SK-N-MC (cell line): ENCODE measurements around the gene SLC6A15.

Experiments
- EZH2 ChIP-seq: fragments of 200-600 bp; sonication (generic); IDR thresholded peaks from one replicate; pipeline ENCODE4 v1.6.1; 2017; ENCODE audit warnings: antibody characterized with exemption
- FOXP2 ChIP-seq: optimal IDR thresholded peaks from 2 replicates; pipeline ENCODE3; 2011; ENCODE audit warnings: mild to moderate bottlenecking, moderate library complexity; ENCODE audit not compliant: insufficient read depth; ENCODE audit errors: extremely low read length, control extremely low read depth
- POLR2AphosphoS5 ChIP-seq: IDR thresholded peaks from 2 replicates; pipeline ENCODE4 v1.6.1; 2012; ENCODE audit warnings: mild to moderate bottlenecking, low read depth, low read length, borderline replicate concordance

DNA sequence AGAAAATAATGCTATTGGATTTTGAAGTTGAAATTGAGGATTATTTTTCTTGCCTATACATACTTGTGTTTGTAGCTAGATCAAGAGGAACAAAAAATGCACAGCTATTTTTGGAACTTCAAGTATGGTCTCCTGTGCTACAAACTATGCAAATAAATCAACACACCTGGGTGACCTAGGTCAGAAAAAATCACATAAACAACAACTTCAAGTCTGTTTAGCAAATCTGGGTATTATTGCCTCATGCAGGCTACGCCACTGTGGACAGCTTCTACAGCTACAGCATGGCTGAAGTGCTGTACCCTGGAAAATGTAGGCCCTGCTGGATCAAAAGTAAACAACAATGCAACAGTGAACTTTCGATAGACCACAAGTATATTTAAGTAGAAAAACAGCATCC, 87.5 kb downstream of the SLC6A15 start:
- TF ChIP-seq POLR2AphosphoS5 (no peak), EZH2 (no peak), FOXP2 (no peak)
